ENCODE results near the gene COTL1.

DNA sequence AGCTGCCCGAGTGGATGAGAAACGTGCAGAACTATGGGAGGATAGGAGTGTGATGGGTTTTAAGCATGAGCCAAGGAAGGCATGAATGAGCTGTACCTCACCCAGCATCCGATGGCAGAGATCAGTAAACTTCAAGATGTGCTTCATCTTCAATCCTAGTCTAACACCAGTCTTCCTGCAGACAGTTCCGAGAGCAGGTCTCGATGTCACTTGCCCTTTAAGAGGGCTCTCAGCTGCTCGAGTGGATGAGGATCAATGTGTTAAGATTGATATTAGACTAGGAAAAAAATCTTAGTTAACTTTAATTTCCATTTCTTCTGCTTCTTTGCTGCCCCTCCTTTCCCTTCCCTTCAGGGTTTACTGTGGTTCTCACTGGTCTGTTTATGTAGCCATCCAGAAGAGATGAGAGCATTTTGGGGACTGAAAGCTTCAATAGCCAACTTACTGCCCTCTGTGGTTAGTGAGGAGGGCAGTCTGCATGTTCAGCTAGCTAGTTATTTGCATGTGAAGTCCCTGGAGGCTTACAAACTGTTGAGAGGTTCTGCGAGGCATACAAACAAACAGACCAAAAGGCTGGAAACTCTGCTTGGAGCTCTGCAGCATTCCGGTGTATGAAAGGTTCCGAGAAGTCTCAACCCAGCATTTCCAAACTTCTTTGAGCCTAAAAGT is 45.7 kb upstream of the COTL1 start:
- TF ChIP-seq, protein P1, sequence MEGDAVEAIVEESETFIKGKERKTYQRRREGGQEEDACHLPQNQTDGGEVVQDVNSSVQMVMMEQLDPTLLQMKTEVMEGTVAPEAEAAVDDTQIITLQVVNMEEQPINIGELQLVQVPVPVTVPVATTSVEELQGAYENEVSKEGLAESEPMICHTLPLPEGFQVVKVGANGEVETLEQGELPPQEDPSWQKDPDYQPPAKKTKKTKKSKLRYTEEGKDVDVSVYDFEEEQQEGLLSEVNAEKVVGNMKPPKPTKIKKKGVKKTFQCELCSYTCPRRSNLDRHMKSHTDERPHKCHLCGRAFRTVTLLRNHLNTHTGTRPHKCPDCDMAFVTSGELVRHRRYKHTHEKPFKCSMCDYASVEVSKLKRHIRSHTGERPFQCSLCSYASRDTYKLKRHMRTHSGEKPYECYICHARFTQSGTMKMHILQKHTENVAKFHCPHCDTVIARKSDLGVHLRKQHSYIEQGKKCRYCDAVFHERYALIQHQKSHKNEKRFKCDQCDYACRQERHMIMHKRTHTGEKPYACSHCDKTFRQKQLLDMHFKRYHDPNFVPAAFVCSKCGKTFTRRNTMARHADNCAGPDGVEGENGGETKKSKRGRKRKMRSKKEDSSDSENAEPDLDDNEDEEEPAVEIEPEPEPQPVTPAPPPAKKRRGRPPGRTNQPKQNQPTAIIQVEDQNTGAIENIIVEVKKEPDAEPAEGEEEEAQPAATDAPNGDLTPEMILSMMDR (conservative IDR thresholded peaks at IDR 0.05 in 1 of 2, IDR thresholded peaks at IDR 0.05 in 1 of 2; ENCODE audit: extremely low read depth in 1 of 2, insufficient read depth in 1 of 2, low read depth in 1 of 2, low read length in 2 of 2): no peak
- no peak for TF ChIP-seq EZH2 (IDR thresholded peaks at IDR 0.05; ENCODE audit: borderline replicate concordance, low read length)
